HG02763 (cell line): ENCODE data around the gene APBA1.
"Not testable (repeated sequence)": the region's sequence is repeated elsewhere in the genome, so short reads cannot be mapped to it uniquely, and the experiment has no call there.

ENCODE experiments used
- ATAC-seq: cut with Tn5 transposase; IDR thresholded peaks from one replicate; pipeline ENCODE4 v1.9.1; 2021; ENCODE audit warnings: mild to moderate bottlenecking, moderate library complexity; ENCODE audit not compliant: unreplicated experiment

Gene APBA1

DNA sequence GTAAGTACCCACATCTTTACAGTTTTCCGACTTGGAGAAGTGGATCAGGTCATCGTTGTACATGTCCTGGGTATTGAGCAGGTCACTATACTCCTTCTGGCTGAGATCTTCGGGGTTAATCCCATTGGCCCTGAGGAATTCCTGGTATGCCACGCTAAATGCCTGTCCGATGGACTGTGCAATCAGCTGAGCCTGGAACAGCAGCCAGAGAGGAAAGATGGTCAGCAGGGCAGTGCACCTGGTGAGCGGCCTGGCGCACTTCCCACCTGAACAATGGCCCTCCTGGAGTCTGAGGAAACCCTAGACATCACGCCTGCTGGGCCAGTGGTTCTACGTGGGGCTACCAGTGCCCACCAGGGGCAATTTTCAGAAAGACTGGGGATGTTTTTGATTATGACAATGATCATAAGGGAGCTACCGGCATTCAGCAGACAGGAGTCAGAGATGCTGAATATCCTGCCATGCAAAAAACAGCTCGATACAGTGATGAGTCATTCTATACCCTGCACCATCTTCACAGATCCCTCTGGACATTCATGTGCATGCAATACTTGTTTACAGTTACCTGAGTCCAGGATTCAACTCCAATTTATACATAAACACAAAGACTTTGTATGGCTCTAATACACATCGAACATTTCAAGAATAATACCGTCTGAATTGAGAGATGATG is 219.9 kb downstream of the APBA1 start:
- no peak for ATAC-seq

- no peak for ATAC-seq
These were observed 225.7 kb downstream of the APBA1 start for GRCh38 chr9:69446496-69446895.

- no peak for ATAC-seq
These were observed 226.9 kb downstream of the APBA1 start for GRCh38 chr9:69445251-69445650.

DNA sequence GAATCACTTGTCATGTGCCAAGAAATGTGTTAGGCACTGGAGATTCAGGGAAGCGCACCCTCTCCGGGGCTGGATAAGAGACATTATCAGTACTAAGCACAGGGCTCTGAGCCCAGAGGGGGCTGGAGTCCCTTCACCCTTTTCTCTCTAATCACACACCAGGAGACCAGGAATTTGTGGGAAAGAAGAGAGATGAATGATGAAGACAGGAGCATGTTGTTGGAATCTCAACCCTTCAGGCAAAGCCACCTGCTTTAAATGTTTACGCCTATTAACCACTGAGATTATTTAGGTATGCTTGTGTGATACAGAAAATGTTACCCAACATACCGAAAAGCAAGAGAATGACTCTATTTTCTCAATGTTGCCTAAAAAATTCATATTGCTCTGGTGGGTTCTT is 227.4 kb downstream of the APBA1 start:
- ATAC-seq = no peak

DNA sequence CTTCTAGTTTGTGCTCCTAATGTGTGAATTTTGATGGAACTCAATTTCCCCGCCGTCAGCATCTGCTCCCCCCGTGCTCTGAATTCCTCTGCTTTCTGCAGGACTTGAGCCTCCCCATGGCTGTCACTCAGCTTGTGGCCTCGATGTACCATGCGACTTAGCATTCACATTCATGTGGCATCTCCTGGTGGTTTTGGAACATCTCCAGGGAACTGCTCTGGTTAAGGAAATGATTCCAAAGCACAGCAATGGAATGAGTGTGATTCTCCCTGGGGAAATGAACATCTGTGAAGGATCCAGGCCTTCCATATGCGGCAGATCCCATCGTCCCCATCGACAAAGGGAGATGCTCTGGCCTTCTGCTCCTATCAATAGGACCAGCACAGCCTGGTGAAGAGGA is 228.2 kb downstream of the APBA1 start:
- no peak for ATAC-seq

GRCh38 chr9:69443178-69443577 is 229.0 kb downstream of the APBA1 start:
- no peak for ATAC-seq

DNA sequence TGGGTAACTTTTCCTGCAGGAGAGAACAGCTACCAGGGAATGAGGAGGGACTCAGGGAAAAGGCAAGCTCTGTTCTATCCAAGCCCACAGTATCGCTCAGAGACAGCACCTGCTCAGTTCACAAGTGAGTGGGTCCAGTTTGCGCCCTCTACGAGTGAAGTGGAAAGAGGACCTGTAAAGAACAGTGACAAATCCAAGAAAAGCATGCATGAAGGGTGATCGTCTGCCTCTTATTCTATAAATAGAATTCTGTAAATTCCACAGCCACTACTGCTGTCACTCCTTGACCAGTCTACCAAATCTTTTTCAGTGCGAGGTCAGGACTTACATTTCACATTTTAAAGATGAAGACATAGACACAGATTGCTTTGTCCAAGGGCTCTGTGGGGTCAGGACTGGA is 229.7 kb downstream of the APBA1 start:
- no peak for ATAC-seq

GRCh38 chr9:69440254-69440955 is 231.8 kb downstream of the APBA1 start:
- not testable (repeated sequence) for ATAC-seq

DNA sequence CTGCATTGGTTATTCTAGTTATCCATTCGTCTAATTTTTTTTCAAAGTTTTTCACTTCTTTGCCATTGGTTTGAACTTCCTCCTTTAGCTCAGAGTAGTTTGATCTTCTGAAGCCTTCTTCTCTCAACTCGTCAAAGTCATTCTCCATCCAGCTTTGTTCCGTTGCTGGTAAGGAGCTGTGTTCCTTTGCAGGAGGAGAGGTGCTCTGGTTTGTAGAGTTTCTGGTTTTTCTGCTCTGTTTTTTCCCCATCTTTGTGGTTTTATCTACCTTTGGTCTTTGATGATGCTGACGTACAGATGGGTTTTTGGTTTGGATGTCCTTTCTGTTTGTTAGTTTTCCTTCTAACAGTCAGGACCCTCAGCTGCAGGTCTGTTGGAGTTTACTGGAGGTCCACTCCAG is 232.5 kb downstream of the APBA1 start:
- not testable (repeated sequence) for ATAC-seq

DNA sequence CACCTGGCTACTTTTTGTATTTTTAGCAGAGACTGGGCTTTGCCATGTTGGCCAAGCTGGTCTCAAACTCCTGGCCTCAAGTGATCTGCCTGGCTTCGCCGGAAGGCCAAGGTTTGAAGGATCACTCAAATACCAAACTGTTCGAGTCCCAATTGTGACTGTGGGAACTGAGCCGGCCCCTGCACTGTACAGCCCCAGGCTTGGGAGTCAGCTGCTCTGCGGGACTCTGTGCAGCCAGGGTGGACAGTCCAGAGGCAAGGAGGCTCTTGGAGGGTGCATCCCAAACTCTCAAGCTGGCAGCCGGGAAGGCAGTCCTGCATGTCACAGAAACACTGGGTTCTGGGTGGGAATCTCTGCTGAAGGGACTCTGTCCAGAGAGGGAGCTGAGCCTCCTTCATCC is 238.2 kb downstream of the APBA1 start:
- ATAC-seq = no peak

DNA sequence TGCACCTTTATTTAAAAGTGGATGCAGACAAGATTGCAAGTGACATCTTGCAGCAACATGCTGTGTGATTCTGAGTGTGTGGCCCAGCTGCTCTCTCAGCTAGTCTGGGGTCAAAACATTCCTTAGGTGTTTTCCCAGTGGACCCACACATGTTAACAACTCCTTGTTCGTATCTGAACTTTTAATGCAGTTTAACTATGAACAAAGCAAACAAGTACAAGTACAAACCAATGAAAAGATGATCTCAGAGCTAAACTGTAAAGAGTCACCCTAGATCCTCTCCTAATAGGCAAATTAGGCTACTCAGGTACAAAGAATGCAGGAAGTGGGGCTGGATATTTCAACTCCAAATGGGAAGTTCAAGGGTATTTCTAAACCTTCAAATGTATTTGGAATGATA is 238.8 kb downstream of the APBA1 start:
- ATAC-seq = no peak

DNA sequence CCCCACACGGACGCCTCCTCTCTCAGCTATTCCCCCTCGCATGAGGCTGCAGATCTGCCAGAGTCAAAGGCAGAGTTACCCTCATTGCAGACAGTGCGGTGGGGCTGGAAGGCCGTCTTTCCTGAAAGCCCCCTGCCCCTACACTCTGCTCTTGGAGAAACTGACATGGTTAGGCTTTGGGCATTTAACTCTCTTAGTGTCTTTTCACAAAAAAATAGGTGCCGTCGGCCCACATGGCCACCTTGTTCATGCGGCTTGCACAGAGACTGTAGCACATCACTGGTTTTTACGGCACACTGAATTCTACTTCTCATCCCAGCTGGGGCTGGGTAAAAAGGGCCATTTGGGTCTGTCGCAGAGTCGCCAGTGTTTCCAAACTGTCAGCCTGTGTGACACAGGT is 239.5 kb downstream of the APBA1 start:
- ATAC-seq = no peak

- ATAC-seq = no peak
These were observed 240.4 kb downstream of the APBA1 start for GRCh38 chr9:69431777-69432176.

GRCh38 chr9:69431203-69431602 is 241.0 kb downstream of the APBA1 start:
- ATAC-seq = no peak

DNA sequence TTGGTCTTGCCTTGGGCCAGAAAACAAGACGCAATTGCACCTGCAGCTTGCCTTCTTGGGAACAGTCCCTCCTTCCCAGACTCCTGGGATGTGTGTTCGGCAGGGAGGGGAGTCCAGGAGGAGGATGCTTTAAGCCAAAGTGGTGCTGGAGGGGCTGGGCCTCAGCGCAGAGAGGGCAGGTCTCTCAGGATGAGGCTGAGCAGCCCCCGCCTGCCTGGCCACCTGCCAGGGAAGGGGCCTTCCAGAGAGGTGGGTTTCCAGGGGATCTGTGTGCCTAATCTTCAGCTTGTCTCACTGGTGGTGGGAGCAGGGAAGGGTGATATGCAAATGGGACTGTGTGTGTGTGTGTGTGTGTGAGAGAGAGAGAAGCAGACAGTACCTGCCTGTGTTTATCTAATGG is 242.0 kb downstream of the APBA1 start:
- ATAC-seq = no peak

GRCh38 chr9:69429281-69429680 is 242.9 kb downstream of the APBA1 start:
- no peak for ATAC-seq

DNA sequence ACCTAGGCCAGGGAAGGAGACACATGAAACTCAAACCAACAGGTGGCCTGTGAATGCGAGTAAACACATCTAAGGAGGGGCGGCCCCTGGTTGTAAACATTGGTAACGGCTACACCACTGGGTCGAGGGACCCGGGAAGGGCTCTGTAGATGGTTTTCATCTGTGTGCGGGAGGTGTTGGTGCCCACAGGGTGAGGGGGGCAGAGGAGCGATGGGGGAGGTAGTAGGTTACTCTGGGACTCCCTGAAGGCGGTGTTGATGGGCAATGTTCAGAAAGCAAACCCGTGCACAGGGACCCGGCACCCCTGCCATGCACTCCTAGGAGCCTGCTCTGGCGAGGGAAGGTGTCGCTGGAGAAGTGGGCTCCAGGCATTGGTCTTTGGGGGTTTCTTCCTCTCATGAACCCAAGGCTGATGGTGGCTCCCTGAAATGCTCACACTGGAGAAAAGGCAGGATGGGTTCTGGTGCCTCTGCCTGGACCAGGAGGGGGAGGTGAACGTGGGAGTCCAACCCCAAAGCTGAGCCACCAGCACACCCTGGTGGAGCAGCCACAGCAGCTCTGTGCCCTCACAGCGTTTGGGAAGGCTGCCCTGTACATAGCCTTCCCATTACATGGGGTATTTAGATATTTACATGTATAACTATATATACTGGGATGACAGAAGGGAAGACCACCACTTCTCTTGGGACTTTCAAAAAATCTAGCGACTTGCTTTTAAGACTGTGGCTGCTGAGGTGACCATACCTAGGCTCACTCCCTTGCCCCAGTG is 244.0 kb downstream of the APBA1 start:
- ATAC-seq = no peak

DNA sequence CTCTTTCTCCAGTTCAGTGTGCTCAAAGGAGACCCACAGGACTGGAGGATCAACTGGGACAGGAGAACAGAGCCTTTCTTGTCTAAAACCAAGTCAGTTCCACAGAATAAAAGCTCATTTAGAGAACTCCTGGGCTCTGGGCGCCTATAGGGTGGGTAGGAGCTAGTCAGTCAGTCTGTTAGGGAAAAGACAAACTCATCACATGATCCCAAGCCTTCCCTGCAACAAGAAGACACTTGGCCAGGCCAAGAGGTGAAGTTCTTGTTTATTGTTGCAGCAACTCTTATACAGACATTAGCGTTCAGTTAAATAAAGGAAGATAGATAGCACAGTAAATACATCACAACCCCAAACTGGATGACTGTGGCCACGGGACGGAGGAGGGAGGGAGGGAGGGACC is 244.9 kb downstream of the APBA1 start:
- no peak for ATAC-seq

DNA sequence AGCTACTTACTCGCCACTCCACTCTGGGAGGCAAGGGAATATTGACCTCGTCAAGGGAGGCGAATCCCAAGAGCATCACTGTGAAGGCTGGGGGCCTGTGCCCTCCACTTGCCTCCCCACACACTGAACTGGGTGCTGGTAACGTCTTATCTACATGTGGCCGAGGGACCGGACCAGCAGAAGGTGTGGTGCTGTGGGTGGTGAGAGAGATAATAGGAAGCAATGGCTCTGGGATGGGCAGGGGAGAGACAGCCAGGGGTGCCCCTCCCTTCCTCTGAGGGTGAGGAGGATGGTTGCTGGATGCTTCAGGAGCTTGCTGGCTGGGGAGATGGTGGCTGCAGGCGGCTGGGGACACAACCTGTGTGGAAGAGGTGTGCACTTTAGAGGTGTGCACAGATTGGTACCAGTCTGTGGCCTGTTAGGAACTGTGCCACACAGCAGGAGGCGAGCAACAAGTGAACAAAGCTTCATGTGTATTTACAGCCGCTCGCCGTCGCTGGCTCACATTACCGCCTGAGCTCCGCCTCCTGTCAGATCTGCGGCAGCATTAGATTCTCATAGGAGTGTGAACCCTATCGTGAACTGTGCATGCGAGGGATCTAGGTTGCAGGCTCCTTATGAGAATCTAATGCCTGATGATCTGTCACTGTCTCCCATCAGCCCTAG is 246.9 kb downstream of the APBA1 start:
- ATAC-seq = no peak

- ATAC-seq = no peak
These were observed 250.0 kb downstream of the APBA1 start for GRCh38 chr9:69421908-69422801.
